ENCODE results near the gene CTAGE4.
A peak's percentile ranks its signal among the peaks of the same experiment; 100 is the strongest.
"Not testable (repeated sequence)": the region's sequence is repeated elsewhere in the genome, so short reads cannot be mapped to it uniquely, and the experiment has no call there.

CTAGE4 gene, protein sequence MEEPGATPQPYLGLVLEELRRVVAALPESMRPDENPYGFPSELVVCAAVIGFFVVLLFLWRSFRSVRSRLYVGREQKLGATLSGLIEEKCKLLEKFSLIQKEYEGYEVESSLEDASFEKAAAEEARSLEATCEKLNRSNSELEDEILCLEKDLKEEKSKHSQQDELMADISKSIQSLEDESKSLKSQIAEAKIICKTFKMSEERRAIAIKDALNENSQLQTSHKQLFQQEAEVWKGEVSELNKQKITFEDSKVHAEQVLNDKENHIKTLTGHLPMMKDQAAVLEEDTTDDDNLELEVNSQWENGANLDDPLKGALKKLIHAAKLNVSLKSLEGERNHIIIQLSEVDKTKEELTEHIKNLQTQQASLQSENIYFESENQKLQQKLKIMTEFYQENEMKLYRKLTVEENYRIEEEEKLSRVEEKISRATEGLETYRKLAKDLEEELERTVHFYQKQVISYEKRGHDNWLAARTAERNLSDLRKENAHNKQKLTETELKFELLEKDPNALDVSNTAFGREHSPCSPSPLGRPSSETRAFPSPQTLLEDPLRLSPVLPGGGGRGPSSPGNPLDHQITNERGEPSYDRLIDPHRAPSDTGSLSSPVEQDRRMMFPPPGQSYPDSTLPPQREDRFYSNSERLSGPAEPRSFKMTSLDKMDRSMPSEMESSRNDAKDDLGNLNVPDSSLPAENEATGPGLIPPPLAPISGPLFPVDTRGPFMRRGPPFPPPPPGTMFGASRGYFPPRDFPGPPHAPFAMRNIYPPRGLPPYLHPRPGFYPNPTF

DNA sequence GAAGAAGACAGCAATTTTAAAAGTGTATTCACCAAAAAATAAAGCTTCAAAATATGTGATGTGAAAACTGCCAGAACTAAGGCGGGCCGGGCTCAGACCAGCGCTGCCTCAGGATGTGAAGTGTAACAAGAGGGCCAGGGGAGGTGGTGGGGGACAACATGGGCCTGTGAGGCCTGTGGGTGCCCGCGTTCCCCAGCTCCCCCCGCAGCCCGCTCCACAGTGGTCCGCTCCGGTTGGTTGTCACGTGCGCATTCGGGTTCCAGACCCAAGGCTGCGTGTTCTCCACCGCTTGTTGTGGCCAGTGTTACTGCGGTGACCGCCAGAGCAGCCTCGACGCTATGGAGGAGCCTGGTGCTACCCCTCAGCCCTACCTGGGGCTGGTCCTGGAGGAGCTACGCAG lies at the start of gene CTAGE4:
TSS of gene CTAGE4 (plus strand) at position 301 of the 400 bp plus-strand sequence. CDS start at position 339, 38 bp downstream.
- DNase-seq = not testable (repeated sequence)

DNA sequence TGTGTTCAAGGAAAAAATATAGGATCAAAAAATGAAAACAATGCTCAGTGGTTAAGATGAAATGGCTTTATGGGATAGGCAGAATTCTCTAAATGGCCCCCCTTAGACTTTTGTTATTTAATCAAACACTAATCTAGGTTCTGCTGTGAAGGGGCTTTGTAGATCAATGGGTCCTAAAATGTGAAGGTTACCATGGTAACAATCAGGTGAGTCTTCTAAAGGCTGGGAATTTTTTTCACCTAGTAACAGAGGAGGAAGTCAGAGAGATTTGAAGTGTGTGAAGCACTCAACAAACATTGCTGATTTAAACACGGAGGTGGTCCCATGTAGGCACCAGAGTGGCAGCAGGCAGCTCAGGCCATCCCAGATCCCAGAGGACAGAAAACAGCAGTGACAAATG lies 49.1 kb upstream of the CTAGE4 start:
- no peak for DNase-seq

DNA sequence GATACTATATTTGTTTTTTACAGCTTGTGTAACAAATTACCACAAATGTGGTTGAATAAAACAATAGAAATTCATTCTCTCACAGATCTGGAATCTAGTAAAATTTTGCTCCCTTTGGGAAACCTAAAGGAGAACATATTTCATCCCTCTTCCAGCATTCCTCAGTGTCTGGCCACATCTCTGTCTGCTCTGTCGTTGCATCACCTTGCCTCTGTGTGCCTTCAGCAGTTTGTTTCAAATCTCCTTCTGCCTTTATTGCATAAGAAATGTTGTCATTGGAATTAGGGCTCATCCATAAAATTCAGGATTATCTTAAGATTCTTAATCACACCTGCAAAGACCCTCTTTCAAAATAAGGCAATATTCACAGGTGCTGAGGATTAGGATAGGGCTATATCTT lies 45.8 kb upstream of the CTAGE4 start:
- DNase-seq = no peak

DNA sequence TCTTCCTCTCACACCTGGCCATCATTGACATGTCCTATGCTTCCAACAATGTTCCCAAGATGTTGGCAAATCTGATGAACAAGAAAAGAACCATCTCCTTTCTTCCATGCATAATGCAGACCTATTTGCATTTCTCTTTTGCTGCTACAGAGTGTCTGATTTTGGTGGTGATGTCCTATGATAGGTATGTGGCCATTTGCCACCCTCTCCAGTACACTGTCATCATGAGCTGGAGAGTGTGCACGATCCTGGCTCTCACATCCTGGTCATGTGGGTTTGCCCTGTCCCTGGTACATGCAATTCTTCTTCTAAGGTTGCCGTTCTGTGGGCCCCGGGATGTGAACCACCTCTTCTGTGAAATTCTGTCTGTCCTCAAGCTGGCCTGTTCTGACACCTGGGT lies 41.1 kb upstream of the CTAGE4 start:
- DNase-seq = no peak

DNA sequence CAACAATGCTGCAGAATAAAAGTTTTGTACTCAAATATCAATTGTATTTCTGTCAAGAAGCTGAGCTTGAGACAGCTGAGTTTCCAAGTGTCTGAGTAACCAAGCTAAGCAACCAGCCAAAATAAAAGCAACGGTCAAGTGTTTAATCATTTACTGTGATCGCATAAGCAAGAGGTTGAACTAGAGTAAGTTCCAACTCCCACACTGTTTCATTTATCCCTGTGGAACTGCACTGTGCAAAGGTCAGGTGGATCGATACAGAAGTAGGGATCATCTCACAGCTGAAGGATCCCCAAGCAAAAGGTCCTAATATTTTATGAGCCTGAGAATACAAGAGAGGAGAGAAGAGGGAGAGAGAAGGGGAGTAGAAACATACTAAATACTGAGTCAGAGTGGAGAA lies 38.8 kb upstream of the CTAGE4 start:
- no peak for DNase-seq

DNA sequence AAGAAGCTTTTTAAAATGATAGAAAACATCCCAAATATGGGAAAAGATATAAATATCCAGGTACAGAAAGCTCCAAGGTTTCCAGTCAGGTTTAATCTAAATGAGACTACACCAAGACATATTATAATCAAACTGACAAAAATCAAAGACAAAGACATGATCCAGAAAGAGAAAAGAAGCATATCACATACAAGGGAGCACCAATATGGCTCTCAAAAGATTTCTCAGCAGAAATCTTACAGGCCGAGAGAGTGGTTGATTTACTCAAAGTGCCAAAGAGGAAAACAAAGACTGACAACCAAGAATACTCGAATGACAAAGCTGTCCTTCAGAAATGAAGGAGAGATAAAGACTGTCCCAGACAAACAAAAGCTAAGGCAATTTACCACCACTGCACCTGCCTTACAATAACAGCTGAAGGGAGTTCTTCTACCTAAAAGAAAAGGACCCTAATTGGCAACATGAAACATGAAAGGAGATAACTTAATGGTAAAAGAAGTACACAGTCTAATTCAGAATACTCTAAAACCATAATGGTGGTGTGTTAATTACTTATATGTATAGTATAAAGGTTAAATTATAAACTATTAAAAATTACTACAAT lies 34.9 kb upstream of the CTAGE4 start:
- DNase-seq = no peak

DNA sequence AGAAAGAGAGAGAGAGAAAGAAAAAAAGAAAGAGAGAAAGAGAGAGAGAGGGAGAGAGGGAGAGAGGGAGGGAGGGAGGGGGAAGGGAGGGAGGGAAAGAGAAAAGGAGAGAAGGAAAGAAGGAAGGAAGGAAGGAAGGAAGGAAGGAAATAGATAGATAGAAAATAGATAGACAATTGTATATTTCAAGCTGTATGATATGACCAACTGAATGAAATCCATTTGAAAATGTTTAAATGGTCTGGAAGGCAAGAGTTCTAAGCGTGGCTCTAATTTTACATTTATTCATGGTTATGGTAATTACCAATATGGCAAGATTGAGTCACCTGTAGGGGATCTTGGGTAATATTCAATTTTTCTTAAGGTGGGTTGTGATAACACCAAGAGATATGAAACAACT lies 24.4 kb upstream of the CTAGE4 start:
- no peak for DNase-seq

DNA sequence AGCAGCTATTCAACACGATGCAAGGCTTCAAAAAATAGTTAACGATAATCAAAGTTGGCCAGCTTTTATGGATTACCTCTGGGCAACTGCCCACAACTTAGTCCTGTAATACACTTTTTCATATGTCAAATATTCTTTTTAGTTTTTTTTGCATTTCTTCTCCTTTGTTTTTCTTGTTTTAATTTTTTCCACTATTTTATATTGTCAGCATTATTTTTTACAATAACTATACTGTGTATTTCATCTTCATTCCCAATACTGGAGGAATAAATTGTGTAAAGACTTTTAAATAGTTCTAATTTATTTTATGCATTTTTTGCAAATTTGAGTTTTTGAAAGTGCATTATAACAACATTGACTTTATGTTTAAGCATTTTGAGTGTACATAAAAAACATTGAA lies 18.5 kb upstream of the CTAGE4 start:
- no peak for DNase-seq

DNA sequence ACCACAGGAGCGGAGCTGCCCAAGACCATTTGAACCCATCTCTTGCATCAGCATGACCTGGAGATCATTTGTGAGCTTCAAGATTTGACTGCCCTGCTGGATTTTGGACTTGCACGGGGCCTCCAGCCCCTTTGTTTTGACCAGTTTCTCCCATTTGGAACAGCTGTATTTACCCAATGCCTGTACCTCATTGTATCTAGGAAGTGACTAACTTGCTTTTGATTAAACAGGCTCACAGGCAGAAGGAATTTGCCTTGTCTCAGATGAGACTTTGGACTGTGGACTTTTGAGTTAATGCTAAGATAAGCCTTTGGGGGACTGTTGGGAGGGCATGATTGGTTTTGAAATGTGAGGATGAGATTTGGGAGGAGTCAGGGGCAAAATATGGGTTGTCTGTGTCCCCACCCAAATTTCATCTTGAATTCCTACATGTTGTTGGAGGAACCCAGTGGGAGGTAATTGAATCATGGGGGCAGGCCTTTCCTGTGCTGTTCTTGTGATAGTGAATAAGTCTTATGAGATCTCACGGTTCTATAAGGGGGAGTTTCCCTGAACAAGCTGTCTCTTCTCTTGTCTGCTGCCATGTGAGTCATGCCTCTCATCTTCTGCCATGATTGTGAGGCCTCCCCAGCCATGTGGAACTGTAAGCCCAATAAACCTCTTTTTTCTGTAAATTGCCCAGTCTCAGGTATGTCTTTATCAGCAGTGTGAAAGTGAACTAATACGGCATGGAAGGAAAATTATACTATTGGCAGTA lies 11.5 kb upstream of the CTAGE4 start:
- not testable (repeated sequence) for DNase-seq

DNA sequence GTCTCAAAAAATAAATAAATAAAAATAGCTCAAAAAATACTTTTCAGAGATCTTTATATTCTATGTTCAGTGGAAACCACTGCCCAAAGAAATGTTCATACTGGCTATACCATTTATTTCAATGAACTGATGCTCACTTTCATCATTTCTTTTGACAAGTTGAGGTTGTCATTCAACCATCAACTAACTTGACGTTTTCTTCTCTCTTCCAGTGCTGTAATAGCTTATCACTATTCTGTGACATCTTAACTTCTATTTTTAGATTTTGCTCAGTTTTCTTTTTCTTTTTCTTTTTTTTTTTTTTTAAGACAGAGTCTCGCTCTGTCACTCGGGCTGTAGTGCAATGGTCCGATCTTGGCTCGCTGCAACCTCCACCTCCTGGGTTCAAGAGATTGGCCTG lies 8.7 kb upstream of the CTAGE4 start:
- DNase-seq = no peak

DNA sequence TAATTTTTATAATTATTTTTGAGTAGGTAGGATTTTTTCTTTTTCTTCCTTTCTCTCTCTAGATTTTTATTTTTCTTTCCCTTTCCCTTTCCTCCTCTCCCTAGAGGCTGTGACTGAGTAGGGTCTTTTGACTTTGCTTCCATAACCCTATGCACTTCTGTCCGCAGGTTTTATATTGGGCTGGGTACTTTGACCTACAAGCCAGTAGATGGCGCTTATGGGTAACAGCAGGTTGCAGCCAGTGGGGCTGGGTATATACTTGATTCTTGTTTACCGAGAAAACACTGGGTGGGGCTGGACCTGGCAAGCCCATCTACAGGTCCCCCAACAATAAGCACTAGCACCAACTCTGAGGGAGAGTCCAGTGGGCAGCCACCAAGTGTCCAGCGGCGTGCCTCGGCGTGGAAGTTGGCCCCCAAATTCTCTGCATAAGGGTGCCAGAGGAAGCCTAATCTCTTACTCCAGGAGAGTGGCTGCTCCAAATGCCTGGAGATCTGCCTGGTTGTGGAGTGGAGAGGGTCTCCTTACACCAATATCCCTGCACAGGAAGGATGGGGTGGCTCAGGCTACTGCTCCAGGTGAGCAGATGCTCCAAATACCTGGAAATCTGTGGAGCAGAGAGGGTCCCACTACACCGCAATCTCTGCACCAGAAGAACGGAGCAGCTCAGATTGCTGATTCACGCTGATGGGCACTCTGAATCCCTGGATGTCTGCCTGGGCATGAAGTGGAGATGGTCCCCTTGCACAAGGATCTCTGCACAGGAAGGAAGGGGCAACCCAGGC lies 4.7 kb upstream of the CTAGE4 start:
- peak; percentile 39 to 67 for DNase-seq

DNA sequence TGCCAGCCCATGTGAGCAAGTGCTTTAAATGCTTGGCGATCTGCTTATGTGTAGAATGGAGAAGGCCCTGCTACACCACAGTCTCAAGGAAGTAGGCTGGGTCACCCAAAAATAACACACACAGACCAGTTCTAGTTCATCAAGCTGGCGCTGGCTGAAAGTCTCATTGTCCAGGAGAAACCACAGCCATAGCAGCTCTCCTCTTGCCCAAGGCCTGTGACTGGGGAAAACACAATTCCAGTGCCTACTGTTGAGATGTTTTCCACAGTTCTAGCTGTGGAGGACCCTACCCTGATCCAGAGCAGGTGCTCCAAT lies 4.1 kb upstream of the CTAGE4 start:
- DNase-seq = not testable (repeated sequence)

DNA sequence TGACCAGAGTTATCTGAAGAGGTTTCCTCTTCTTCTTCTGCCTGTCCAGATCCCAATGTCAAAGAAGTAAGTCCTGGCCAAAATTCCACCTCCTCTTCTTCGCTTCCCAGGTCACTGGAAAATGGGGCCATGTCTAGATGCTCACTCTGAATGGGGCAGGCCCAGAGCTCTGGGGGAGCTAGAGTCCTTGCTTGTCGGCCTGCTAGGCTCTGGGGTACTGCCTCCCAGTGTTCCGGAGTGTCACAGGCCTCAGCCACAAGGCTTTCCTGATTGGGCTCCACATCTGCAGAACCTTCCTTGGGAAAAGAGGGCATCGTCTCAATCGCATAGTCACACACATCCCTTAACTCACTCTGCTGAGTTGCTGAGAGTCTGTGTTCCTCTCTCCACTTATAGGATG lies 4.6 kb downstream of the CTAGE4 start:
- DNase-seq = not testable (repeated sequence)

DNA sequence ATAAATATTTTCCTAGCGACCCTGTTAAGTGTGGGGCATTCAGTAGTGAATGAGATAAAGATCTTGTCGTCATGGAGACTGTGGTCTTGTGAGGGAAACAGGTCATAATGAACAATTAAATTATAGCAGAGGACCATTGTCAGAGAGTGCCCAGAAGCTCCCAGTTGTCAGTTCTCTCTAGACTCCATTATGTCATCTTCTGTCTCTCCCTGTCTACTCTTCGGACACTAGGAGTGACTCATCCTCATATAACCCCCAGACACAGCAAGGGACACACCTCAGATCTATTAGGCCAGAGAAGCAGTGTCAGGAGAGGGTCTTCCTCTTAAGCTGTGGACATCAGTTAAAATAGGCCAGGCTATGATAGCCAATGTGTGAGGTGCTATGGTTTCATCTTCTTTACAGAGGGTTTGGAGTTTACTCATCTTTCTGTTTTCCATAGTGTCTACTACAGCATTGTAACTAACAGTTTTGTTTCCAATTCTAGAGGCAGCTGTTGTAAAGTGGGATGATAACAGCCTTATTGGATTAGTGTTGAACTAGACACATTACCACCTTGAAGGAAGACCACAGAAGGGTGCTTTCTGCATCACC lies 5.4 kb downstream of the CTAGE4 start:
- not testable (repeated sequence) for DNase-seq

DNA sequence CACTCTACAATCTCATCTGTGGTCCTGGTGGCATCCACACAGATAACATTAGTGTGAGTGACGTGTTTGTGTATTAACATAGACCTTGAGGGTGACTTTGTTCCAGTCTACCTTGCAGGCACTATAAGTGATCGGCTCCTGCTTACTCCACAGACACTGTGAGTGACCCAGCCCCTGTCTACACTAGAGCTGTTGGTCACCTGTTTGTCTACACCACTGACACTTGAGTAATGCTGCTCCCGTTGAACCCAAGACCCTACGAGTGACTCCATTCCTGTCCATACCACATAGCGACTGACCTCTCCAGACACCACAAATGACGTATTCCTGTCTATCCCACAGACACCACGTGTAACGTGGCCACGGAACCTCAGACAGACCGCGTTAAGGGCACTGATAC lies 10.5 kb downstream of the CTAGE4 start:
- DNase-seq = not testable (repeated sequence)

DNA sequence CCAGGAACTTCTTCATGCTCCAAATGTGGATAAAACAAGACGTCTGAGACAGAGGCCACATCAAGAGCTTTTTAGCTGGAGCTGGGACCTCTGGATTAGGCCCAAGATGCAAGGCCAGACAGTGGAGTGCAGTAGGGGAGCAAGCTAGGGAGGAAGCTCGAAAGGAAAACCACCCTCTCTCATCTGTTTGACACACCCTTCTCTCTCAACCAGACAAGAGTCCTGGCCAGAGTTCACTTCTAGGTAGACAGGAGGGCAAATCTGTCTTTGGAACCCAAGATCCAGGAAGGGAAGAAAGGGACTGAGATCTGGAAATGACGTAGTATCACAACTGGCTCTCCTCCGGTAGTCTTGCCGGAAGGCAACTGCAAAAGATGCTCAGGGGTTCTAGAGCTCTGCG lies 11.2 kb downstream of the CTAGE4 start:
- not testable (repeated sequence) for DNase-seq

DNA sequence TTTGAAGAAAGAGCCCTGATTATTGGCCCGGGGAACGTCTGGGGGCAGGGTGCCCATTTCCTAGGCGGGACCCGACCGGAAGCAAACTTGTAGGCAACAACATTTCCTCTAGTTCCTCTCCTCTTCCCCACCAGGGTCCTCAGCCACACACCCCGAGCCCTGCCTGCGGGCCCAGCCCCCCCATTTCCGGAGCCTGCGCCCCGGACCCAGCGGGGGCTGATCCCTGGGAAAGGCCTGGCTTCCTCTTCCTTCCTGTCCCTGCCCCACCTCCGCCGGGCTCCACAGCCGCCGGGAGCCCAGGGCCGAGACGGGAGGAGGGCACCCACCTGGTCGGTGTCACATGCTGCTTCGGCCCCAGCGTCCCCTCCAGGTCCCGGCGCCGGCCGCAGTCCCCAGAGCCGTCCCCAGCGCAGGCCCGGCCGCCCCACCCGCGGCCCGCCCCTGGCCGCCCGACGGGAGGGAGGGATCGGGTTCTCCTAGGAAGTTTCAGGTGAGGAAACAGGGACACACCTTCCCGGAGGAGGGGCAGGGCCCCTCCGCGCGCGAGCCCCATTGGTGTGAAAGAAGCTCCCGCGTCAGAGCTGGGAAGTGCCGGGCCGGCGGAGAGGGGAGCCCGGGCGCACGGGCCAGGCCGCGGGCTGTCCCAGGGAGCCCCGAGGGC lies 12.1 kb downstream of the CTAGE4 start, which contains the start of gene ARHGEF35:
TSS of gene ARHGEF35 (minus strand) at position 622 of the 661 bp plus-strand sequence. CDS start 7,450 bp downstream, outside the sequence.
- DNase-seq = peak in 1 of 2 donors; percentile 23

DNA sequence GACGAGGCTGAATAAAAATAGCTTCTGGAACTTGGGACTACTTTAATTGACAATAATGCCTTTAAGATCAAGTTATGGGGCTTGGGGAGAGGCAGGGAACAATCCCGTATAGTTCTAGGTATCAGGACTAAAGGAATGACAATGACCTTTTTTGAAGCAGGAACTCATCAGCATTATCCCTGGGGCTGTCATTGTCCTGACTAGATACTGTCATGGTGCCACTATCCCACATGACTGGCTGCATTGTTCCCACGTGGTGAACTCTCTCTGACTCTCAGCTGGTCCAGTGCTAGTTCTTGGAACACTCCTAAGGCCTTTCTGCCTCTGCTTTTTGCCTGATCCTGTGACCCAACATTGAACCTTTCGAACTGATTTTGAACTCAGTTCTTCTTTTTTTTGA lies 15.7 kb downstream of the CTAGE4 start:
- not testable (repeated sequence) for DNase-seq

DNA sequence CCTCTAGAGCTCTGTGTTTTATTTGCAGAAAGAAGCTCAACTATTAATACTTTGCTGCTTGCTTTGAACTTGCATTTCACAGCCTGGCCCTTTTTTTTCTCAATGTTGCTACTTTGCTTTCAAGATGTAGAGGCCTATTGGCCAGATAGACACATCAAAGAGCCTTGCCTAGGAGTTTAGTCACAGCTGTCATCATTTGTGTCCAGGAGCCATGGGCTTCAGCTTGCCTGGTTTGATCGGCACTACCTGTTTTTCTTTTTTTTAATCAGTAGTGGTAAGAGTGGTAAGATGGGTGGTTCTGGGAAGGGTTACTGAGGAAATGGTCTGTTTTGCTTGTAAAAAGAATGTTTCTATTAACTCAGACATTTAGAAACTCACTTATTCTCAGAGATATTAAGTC lies 18.7 kb downstream of the CTAGE4 start:
- not testable (repeated sequence) for DNase-seq

DNA sequence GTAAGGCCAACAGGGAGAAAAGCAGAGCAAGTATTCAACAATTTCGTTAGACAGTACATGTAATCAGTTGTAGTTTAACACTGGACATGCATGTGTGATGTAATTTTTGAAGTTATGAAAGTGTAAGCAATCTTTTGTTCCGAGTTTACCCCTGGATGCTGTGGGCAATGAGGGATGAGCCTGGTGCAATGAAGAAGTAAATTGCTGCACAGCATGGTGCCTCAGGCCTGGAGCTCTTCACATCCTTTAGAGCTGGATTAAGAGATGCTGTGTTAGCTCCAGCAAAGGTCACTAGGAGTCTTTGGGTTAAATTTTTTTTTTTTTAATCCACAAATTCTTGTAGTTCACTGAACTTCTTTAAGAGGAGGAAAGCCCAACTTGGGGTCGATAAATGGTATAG lies 19.8 kb downstream of the CTAGE4 start:
- DNase-seq = not testable (repeated sequence)

DNA sequence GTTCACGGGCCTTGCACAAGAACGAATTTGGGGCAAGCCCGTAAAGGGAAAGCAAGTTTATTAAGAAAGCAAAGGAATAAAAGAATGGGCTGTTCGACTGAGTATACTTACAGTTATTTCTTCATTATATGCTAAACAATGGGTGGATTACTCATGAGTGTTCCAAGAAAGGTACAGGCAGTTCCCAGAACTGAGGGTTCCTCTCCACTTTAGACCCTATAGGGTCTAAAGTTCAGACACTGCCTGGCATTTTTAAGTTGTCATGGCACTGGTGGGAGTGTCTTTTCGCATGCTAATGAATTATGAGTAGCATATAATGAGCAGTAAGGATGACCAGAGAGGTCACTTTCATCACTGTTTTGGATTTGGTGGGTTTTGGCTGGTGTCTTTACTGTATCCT lies 22.0 kb downstream of the CTAGE4 start:
- DNase-seq = not testable (repeated sequence)

Data from CD4-positive, alpha-beta T cell treated with Interferon alpha-2 for 1 hour (primary cell).